Thyroid gland (tissue), 4 donors: ENCODE results near the gene SFR1.

ENCODE experiments used
- CTCF ChIP-seq, 6 experiments: fragments of 200-600 bp in 3 of 6; fragments of 450-650 bp in 3 of 6; sonication (generic) in 3 of 6; IDR thresholded peaks; one replicate each; pipeline ENCODE4 v1.5.1; 2016 to 2019; ENCODE audit warnings: antibody characterized with exemption in 6 of 6, mild to moderate bottlenecking in 2 of 6, inconsistent platforms in 1 of 6, moderate library complexity in 1 of 6
- POLR2A ChIP-seq, 2 donors: fragments of 450-650 bp; IDR thresholded peaks; one replicate each; pipeline ENCODE4 v1.6.1; 2017; ENCODE audit warnings: antibody characterized with exemption in 2 of 2, mild to moderate bottlenecking in 2 of 2, moderate library complexity in 1 of 2

- no peak for TF ChIP-seq CTCF (IDR thresholded peaks at IDR 0.05)
- TF ChIP-seq POLR2A (IDR thresholded peaks at IDR 0.05) = no peak
Measured at GRCh38 chr10:104074505-104074904, 47.5 kb upstream of the SFR1 start.
